OCI-LY7 (cell line): ENCODE data around the gene OMA1. TPM values are rescaled to one million over a fixed set of nuclear protein-coding genes. Genes with fewer than 3 reads are reported as not detected.

Experiments
- BruUV-seq: library from RNA; stranded (reverse); fragments of 400-500 nt; replicated peaks from 2 replicates; lab custom pipeline; 2021; lab: Mats Ljungman, UMichigan
- CTCF ChIA-PET: fragments of 300-600 bp; sonication (Branson Sonifier 250); formaldehyde crosslinking; loops from one replicate; lab custom pipeline; 2022; ENCODE audit warnings: antibody characterized with exemption; ENCODE audit not compliant: unreplicated experiment; lab: Charles Lee
- POLR2A ChIA-PET: fragments of 300-600 bp; sonication (Branson Sonifier 250); formaldehyde crosslinking; loops from one replicate; lab custom pipeline; 2022; ENCODE audit warnings: antibody characterized with exemption; lab: Charles Lee
- DNase-seq: peaks from one replicate; pipeline ENCODE4 v3.0.0-alpha.2; 2015; ENCODE audit warnings: low spot score
- H2AFZ ChIP-seq: fragments of 200-600 bp; sonication (generic), shearing (Covaris generic); 2 replicates; pipeline ENCODE4 v1.6.1; 2014; ENCODE audit warnings: mild to moderate bottlenecking, antibody characterized with exemption, low read length, moderate library complexity
- H3K27ac ChIP-seq: fragments of 200-600 bp; sonication (generic); 2 replicates; pipeline ENCODE4 v1.5.1; 2014; ENCODE audit warnings: mixed run types, low read depth, mild to moderate bottlenecking, moderate library complexity, low read length, inconsistent platforms; ENCODE audit not compliant: poor library complexity, severe bottlenecking
- H3K36me3 ChIP-seq: fragments of 200-600 bp; sonication (generic); 2 replicates; pipeline ENCODE4 v1.6.1; 2014; ENCODE audit warnings: mild to moderate bottlenecking, antibody characterized with exemption, low read length, moderate library complexity, mixed read lengths; ENCODE audit not compliant: insufficient read depth
- H3K4me1 ChIP-seq: fragments of 200-600 bp; sonication (generic); 2 replicates; pipeline ENCODE4 v1.5.1; 2014; ENCODE audit warnings: mild to moderate bottlenecking, low read length; ENCODE audit not compliant: insufficient read depth, poor library complexity, severe bottlenecking
- H3K4me2 ChIP-seq: fragments of 200-600 bp; sonication (generic); 2 replicates; pipeline ENCODE4 v1.6.1; 2014; ENCODE audit warnings: mild to moderate bottlenecking, low read length
- H3K4me3 ChIP-seq: fragments of 200-600 bp; sonication (generic); 2 replicates; pipeline ENCODE4 v1.5.1; 2014; ENCODE audit warnings: mild to moderate bottlenecking, low read depth, low read length; ENCODE audit not compliant: poor library complexity, severe bottlenecking
- H3K79me2 ChIP-seq: fragments of 200-600 bp; sonication (generic); 2 replicates; pipeline ENCODE4 v1.6.1; 2016; ENCODE audit warnings: low read depth, mild to moderate bottlenecking, low read length, moderate library complexity, mixed read lengths; ENCODE audit not compliant: insufficient read depth
- H3K9me2 ChIP-seq: fragments of 200-600 bp; sonication (generic); 2 replicates; pipeline ENCODE4 v1.6.1; 2016; ENCODE audit warnings: mild to moderate bottlenecking, low read length, mixed read lengths; ENCODE audit not compliant: insufficient read depth
- H3K9me3 ChIP-seq: fragments of 200-600 bp; sonication (generic); 2 replicates; pipeline ENCODE4 v1.6.1; 2014; ENCODE audit warnings: mild to moderate bottlenecking, mixed run types, low read length, mixed read lengths
- H4K20me1 ChIP-seq: fragments of 200-600 bp; sonication (generic); 2 replicates; pipeline ENCODE4 v1.6.1; 2014; ENCODE audit warnings: mild to moderate bottlenecking, antibody characterized with exemption, low read length, moderate library complexity, mixed read lengths; ENCODE audit not compliant: insufficient read depth
- EZH2phosphoT487 ChIP-seq: fragments of 200-600 bp; sonication (generic); IDR thresholded peaks from 2 replicates; pipeline ENCODE4 v1.6.1; 2018; ENCODE audit warnings: low read depth, borderline replicate concordance, mild to moderate bottlenecking, mixed run types, antibody characterized with exemption, low read length, moderate library complexity, mixed read lengths
- intact Hi-C: fragments of 100-400 bp; cut with micrococcal nuclease; formaldehyde crosslinking; loops from one replicate; pipeline ENCODE4 v1.10.0; 2022; ENCODE audit not compliant: unreplicated experiment
- total RNA-seq, 2 experiments: library from RNA; depleted of rRNA in 1 of 2; stranded (reverse); fragments of >200 nt in 1 of 2; shearing (Covaris generic) in 1 of 2; gene quantifications; 2 replicates each; pipeline ENCODE4 v1.2.3, GENCODE V29; 2014 to 2022
- TF ChIP-seq, protein P1 (sequence below): fragments of 200-600 bp; sonication (generic); conservative IDR thresholded peaks from 2 replicates; pipeline ENCODE4 v1.5.1; 2014; ENCODE audit warnings: mild to moderate bottlenecking, antibody characterized with exemption, low read length, moderate library complexity, mixed read lengths

OMA1 gene
- total RNA-seq, 2 experiments from 2014 or later, result 35.9 to 38.5 TPM

DNA sequence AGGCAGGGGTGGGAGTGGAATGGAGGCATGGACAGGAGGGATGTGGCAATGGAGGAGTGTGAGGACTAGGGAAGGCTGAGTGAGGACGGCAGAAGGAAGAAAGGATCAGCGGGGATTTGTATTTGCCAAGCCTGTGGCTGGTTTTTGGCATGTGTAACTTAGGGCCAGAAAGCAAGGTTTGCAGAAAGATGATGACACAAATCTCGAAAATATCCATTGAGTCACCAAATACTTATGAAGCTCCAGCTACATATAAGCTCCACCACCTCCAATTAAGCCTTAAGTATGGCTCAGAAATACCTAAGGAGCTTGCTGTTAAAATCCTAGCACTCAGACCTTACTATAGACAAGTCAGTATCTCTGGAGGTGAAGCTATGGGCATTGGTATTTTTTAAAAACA is 90.1 kb downstream of the OMA1 start:
- Histone ChIP-seq H3K36me3 (no peaks in the 10 kb centered on the region), H2AFZ (no peak overlapping the region), H3K4me1 (no peaks in the 10 kb centered on the region), H3K27ac (no peak overlapping the region), H3K9me3 (no peaks in the 10 kb centered on the region), H4K20me1 (no peaks in the 10 kb centered on the region), H3K79me2 (no peaks in the 10 kb centered on the region), H3K4me2 (no peak overlapping the region), H3K4me3 (no peak overlapping the region), H3K9me2 (no peaks in the 10 kb centered on the region)
- CTCF ChIA-PET, result no interaction called here
- POLR2A ChIA-PET, result no interaction called here
- intact Hi-C loops, result no loop called here
- no peak for DNase-seq
- TF ChIP-seq, protein P1, sequence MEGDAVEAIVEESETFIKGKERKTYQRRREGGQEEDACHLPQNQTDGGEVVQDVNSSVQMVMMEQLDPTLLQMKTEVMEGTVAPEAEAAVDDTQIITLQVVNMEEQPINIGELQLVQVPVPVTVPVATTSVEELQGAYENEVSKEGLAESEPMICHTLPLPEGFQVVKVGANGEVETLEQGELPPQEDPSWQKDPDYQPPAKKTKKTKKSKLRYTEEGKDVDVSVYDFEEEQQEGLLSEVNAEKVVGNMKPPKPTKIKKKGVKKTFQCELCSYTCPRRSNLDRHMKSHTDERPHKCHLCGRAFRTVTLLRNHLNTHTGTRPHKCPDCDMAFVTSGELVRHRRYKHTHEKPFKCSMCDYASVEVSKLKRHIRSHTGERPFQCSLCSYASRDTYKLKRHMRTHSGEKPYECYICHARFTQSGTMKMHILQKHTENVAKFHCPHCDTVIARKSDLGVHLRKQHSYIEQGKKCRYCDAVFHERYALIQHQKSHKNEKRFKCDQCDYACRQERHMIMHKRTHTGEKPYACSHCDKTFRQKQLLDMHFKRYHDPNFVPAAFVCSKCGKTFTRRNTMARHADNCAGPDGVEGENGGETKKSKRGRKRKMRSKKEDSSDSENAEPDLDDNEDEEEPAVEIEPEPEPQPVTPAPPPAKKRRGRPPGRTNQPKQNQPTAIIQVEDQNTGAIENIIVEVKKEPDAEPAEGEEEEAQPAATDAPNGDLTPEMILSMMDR, result no peak
- TF ChIP-seq EZH2phosphoT487, result no peak
- BruUV-seq, result no TSS peak

DNA sequence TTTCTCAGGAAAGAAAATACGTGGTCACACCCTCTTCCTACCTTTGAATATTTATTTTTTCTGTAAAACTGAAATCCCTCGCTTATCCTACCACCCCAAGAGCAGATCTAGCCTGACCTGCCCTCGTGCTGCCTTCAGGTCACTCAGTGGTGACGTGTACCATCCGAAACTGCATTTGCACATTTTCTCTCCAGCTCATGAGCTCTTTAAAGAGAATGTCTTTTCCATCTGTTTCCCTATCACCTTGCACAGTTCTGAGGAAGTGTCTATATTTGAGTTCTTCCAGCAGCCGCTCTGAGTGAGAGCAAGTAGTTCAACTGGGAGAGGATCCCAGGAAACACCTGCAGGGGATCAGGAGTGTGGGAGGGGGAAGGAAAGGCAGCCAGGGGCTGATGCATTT is 91.7 kb downstream of the OMA1 start:
- no peak overlapping the region for H3K27ac ChIP-seq
- H3K4me2 ChIP-seq, result no peak overlapping the region
- no peak for DNase-seq
- H3K4me3 ChIP-seq, result no peak overlapping the region
- no peaks in the 10 kb centered on the region for H3K36me3 ChIP-seq
- no TSS peak for BruUV-seq
- no peaks in the 10 kb centered on the region for H3K9me3 ChIP-seq
- H2AFZ ChIP-seq, result no peak overlapping the region
- H3K4me1 ChIP-seq, result no peaks in the 10 kb centered on the region
- ChIA-PET CTCF (no interaction called here), POLR2A (interaction anchor here (0.6 kb wide), 1 partner anchor 30 kb away, joined by 4 read pairs; no protein-coding TSS in a partner anchor)
- TF ChIP-seq, protein P1, result no peak
- TF ChIP-seq EZH2phosphoT487, result no peak
- intact Hi-C loops, result no loop called here
- no peaks in the 10 kb centered on the region for H3K9me2 ChIP-seq
- no peaks in the 10 kb centered on the region for H4K20me1 ChIP-seq
- no peaks in the 10 kb centered on the region for H3K79me2 ChIP-seq

DNA sequence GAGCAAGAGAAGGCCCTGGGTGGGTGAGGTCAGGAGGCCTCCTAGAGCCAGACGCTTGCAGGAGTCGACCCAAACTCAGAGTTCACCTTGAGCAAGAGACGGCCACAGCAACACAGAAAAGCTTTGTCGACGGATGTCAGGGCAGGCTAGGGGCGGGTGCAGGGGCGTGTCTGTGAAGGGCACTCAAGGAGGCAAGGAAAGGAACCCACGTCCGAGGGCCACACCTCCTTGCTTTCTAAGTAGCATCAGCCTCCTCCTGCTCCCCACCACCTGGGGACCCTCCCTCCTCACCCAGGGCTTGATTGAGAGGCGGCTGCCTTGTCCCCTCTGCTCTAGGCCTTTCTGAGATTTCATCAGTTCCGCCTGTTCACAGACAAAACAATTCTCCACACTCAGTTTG is 92.1 kb downstream of the OMA1 start:
- Histone ChIP-seq H3K4me1 (no peaks in the 10 kb centered on the region), H3K9me3 (no peaks in the 10 kb centered on the region), H4K20me1 (no peaks in the 10 kb centered on the region), H3K36me3 (no peaks in the 10 kb centered on the region), H3K4me2 (no peak overlapping the region), H3K4me3 (no peak overlapping the region), H3K9me2 (no peaks in the 10 kb centered on the region), H2AFZ (no peak overlapping the region), H3K27ac (no peak overlapping the region), H3K79me2 (no peaks in the 10 kb centered on the region)
- no peak for DNase-seq
- TF ChIP-seq EZH2phosphoT487, result no peak
- TF ChIP-seq, protein P1, result no peak
- POLR2A ChIA-PET, result no interaction called here
- intact Hi-C loops, result no loop called here
- BruUV-seq, result no TSS peak
- CTCF ChIA-PET, result no interaction called here
